T47D (cell line): ENCODE results near the gene NSUN7.

Source experiments
- DNase-seq, 2 experiments: peaks; one replicate each; pipeline versions ENCODE4 v3.0.0 to v3.0.0-alpha.2; 2011 to 2012; ENCODE audit warnings: low read depth in 1 of 2, low spot score in 1 of 2
- JUND ChIP-seq: IDR thresholded peaks from 2 replicates; pipeline ENCODE4 v1.6.1; 2012; ENCODE audit warnings: low read depth
- in situ Hi-C: cut with HindIII; loops from 2 replicates; pipeline ENCODE4 v1.10.0; 2016; ENCODE audit warnings: low sequenced_read_pairs, low pct_unique_long_range_greater_than_20kb

NSUN7 gene

GRCh38 chr4:40745285-40745984 is 4.3 kb upstream of the NSUN7 start:
- no peak for DNase-seq
- in situ Hi-C loops = no loop called here
- TF ChIP-seq JUND = no peak

GRCh38 chr4:40747207-40747835 is 2.4 kb upstream of the NSUN7 start:
- TF ChIP-seq JUND = no peak
- no peak for DNase-seq
- in situ Hi-C loops = no loop called here

- peak in 1 of 2 experiments; percentile 60 for DNase-seq
- in situ Hi-C loops = no loop called here
- TF ChIP-seq JUND = no peak
These were observed 905 bp downstream of the NSUN7 start for GRCh38 chr4:40750461-40751258.

GRCh38 chr4:40755616-40756015 is 5.9 kb downstream of the NSUN7 start:
- in situ Hi-C loops = no loop called here
- no peak for TF ChIP-seq JUND
- no peak for DNase-seq

- in situ Hi-C loops = no loop called here
- TF ChIP-seq JUND = no peak
These were observed 13.5 kb downstream of the NSUN7 start for GRCh38 chr4:40763228-40763716.

DNA sequence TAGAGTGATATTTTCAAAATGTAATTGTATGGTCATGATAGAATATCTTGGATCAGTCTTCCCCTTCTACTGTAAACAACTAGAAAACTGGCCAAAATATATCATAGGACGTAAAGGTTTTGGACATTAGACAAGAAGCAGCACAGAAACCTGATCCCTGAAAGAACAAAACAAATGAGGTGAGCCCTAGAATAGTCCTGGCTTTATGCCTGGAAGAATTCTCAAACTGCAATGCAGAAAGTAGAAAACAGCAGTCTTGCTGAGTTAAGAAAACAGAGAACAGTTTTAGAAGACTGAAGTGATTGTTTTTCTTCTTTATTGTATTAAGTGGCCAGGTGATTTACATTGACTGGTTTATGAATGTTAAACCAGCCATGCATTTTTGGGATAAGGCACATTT is 19.5 kb downstream of the NSUN7 start:
- no peak for DNase-seq
- TF ChIP-seq JUND = no peak
- in situ Hi-C loops = no loop called here

More at GRCh38 chr4:40763228-40763716, 13.5 kb downstream of the NSUN7 start:
- DNase-seq = no peak

- in situ Hi-C loops = no loop called here
- TF ChIP-seq JUND = no peak
- DNase-seq = no peak
These were observed 28.3 kb downstream of the NSUN7 start for GRCh38 chr4:40778090-40778489.

DNA sequence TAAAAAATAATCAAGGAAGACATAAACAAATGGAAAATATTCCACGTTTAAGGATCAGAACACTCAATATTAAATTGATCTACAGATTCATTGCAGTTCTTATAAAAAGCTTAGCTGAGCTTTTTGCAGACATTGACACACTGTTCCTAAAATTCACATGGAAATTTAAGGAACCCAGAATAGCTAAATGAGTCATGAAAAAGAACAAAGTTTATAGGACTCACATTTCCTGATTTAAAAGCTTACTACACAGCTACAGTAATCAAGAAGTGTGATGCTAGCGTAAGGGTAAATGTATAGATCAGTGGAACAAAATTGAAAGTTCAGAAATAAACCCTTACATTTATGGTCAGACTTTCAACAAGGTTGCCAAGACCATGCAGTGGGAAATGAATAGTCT is 33.1 kb downstream of the NSUN7 start:
- TF ChIP-seq JUND = no peak
- DNase-seq = no peak
- in situ Hi-C loops = no loop called here

- no peak for DNase-seq
- in situ Hi-C loops = no loop called here
- TF ChIP-seq JUND = no peak
These were observed 36.0 kb downstream of the NSUN7 start for GRCh38 chr4:40785727-40786126.

- no peak for DNase-seq
- in situ Hi-C loops = no loop called here
- TF ChIP-seq JUND = no peak
These were observed 38.6 kb downstream of the NSUN7 start for GRCh38 chr4:40788331-40788730.

DNA sequence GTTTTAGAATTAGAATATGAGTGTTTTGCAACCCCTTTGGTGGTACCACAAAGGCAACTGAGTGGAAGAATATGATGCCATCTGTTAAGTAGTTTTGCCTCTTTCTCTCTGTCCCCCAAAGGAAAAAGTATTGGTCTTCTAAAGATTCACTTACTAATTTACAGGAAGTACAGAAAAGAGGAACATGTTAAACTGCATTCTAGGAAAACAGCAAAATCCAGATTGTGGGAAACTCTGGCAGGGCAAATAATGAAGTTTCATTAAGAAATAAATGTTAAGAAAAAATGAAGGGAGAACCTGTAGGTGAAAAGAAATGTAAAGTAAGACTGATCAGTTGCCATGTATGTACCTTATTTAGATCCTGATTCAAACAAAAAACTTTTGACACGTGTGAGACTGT is 39.3 kb downstream of the NSUN7 start:
- TF ChIP-seq JUND = no peak
- in situ Hi-C loops = no loop called here
- no peak for DNase-seq

DNA sequence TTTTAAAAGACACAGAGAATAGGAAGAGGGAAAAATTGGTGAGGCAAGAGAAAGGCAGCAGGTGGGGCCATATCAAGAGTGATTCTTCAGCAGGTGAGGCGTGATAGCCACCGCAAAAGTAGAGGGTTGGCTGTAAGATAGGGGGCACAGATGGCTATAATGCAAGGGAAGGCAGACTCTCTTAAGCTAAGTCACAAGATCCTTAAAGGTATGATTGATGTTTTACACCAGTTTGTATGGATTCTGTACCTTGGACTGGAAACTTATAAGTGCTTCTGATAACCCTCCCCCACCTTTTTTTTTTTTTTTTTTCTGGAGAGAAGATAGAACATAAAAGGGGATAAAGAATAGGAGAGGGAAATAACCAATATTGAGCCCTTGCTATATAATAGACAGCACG is 40.0 kb downstream of the NSUN7 start:
- in situ Hi-C loops = no loop called here
- no peak for TF ChIP-seq JUND
- DNase-seq = no peak

GRCh38 chr4:40800064-40800463 is 50.3 kb downstream of the NSUN7 start:
- no peak for TF ChIP-seq JUND
- DNase-seq = no peak
- in situ Hi-C loops = no loop called here
